Raji (cell line): ENCODE data around the gene PVALEF.

Experiments used
- POLR2A ChIP-seq: IDR thresholded peaks from 2 replicates; pipeline ENCODE4 v1.6.1; 2011; ENCODE audit warnings: low read depth, low read length, control low read depth; ENCODE audit not compliant: insufficient read depth

The PVALEF gene

GRCh38 chr17:81200201-81200600 is 34.9 kb downstream of the PVALEF start:
- TF ChIP-seq POLR2A: no peak

DNA sequence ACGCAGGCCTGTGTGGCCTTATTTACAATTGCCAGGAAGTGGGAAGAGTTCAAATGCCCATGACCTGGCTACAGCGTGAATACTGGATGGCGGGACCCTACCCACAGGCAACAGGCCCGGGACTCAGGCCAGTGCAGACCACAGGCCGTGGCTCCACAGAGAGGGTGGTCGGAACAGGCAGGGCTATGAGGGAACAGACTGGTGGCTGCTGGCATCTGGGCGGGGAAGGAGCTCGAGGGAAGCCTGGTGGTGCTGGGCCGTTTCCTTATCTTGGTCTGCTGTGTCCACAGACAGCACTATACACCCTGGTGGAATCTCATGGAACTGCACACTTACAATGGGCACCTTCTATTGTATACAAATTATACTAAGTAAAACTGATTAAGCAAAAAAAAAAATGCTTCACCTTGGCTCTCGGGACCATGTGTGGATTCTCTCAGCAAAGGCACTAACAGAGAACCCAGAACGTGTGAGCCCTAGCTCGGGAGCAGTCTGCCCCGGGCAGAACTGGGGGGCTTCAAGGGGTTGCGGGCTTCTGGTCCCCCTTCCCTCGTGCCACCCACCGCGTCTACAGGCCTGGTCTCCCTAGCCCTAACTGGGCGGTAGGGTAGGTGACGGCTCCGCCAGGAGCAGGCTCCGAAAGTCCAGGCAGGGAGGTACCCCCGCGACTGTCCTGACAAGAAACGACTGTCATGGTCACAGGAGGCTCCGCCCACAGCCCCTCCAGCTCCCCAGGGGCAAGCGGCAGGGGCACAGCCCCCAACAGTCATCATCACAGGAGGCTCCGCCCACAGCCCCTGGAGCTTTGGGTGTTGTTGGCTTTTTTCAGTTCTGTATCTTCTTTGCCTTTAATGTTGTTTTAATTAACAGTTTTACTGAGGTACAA is 35.6 kb downstream of the PVALEF start:
- TF ChIP-seq POLR2A: no peak

DNA sequence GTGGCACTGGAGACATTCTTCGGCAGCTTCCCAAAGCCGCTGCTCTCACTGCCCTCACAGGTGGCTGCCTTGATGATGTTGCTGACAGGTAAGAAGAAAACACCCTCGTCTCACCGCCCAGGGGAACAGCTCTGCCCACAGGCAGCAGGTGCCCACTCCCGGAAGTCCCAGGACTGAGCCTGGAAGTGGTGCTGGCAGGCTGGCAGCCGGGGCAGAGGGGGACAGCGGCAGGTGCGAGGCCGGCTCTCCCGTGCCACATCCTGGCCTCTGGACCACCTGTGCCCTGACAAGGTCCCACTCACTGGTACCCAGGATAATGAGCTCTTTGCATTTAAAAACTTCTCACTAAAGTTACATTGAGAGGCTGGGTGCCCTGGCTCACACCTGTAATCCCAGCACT is 37.0 kb downstream of the PVALEF start:
- TF ChIP-seq POLR2A: no peak

- TF ChIP-seq POLR2A: no peak
Measured at GRCh38 chr17:81203136-81203535, 37.8 kb downstream of the PVALEF start.

DNA sequence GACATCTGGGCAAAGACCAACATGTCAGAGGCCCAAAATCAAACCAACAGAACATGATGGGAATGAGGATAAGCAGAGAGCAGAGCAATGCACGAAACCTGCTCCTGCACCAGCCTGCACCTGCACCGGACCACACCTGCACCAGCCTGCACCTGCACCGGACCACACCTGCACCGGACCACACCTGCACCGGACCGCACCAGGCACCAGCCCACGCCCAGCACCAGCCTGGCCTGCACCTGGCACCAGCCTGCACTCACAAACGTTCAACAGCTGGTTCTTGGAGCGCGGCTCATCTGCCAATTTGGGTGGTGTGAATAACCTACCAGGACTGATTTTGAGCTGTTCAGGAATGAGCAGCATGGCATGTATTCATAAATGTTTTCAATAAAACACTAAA is 39.3 kb downstream of the PVALEF start:
- TF ChIP-seq POLR2A: no peak

GRCh38 chr17:81206166-81206565 is 40.9 kb downstream of the PVALEF start:
- TF ChIP-seq POLR2A: no peak

GRCh38 chr17:81206657-81207056 is 41.4 kb downstream of the PVALEF start:
- no peak for TF ChIP-seq POLR2A

GRCh38 chr17:81207610-81208581 is 42.6 kb downstream of the PVALEF start:
- no peak for TF ChIP-seq POLR2A

DNA sequence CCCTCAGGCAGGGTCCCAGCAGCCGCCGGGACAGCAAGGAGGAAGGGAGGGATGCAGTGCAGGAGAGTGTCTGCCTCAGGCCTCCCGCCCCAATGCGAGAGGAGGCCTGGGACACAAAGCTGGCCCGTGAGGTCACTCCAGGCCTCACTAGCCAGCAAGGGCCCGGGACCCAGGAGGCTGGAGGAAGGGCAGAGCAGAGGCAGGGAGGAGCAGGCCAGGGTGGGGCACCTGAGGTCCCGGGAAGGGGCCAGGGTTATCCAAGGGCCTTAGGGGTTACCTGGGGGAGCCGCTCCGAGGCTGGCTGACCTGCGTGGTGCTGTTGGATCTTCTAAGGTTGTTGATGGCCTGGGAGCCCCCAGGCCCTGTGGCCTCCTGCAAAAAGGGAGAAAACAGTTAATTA is 43.3 kb downstream of the PVALEF start:
- TF ChIP-seq POLR2A: no peak

GRCh38 chr17:81209141-81209540 is 43.8 kb downstream of the PVALEF start:
- no peak for TF ChIP-seq POLR2A

- no peak for TF ChIP-seq POLR2A
Measured at GRCh38 chr17:81210466-81210865, 45.2 kb downstream of the PVALEF start.

DNA sequence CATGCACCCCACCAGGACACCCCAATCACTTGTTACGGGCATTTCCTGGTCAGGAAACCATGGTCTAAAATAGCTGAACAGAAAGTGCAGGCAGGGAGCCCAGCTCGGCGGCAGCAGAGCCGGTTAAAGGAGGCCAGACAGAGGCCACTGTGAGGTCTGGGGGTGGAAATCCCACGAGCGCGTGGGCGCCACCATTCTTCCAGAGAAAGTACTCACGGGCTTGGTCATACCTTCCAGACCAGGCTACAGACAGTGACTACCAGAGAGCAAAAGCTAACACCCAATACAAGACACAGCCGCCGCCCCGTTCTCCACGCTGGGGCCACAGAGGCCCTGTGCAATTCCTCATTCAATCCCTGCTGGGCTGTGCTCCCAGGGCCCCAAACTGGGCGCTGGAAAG is 45.6 kb downstream of the PVALEF start:
- no peak for TF ChIP-seq POLR2A

- no peak for TF ChIP-seq POLR2A
Measured at GRCh38 chr17:81212365-81212764, 47.1 kb downstream of the PVALEF start.

DNA sequence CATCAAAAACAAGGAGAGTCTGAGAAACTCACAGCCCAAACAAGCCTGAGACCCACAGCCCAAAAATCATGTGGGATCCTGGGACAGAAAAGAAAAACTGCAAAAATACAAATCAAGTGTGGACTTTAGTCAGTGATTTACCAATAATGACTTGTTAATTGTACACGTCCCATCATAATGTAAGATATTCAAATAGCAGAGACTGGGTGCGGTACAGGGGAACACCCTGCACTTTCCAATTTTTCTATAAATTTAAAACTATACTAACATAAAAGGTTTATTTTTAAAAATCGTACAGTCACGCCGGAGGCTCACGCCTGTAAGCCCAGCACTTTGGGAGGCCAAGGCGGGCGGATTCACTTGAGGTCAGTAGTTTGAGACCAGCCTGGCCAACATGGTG is 48.7 kb downstream of the PVALEF start:
- no peak for TF ChIP-seq POLR2A

DNA sequence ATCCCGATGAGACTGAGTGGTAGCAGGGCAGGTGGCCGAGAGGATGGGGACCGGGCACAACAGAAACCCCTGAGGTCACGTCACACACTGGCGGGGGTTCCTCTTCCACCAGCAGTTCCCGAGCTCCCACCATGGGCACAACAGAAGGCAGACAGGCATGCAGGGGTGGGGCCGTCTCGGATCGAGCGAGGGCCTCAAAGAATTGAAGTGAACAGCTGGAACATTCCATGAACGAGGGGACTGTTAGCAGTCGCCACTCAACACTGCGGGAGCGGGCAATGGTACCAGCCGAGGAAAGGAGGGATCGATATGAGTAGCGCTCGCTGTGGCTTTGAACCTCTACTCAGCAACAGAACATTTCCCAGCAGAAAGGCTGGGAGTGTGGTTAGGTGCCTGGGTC is 52.2 kb downstream of the PVALEF start:
- no peak for TF ChIP-seq POLR2A

DNA sequence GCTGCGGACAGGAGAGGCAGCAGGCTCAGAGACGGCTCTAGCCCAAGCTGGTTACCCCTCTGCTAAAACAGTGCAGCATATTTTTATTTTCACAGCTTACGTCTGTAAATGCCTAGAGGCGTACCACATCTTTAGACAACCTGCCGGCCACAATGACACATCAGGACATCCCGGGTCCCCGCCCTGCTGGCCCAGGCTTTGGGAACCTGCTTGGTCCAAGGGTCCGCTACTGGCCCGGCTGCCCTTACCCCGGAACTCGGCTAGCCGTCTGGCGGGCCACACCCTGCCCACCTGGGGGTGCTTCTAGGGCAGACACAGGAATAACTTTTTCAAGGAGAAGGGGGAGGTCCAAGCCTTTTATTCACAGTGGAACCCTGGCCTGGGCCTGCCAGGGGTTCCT is 53.2 kb downstream of the PVALEF start:
- TF ChIP-seq POLR2A: no peak
